Measurements from ENCODE around the gene GPR18.

Gene GPR18

GRCh38 chr13:99220199-99220935 is 37.8 kb downstream of the GPR18 start:
- H2AK5ac ChIP-seq (ENCODE audit: low read length) = no peak overlapping the region
- H3K27ac ChIP-seq (ENCODE audit: low read depth, low read length) = no peak overlapping the region
- H3K9ac ChIP-seq (ENCODE audit: low read length) = no peak overlapping the region
- H3K4me1 ChIP-seq (ENCODE audit: control insufficient read depth, low read depth, low read length) = no peaks in the 10 kb centered on the region
- H3K79me2 ChIP-seq (ENCODE audit: control insufficient read depth, insufficient read depth, low read length) = peaks cover 38% of the 10 kb centered on the region
- no peak overlapping the region for H4K8ac ChIP-seq (ENCODE audit: low read depth, low read length)
- H2BK5ac ChIP-seq (ENCODE audit: low read length) = no peak overlapping the region
- no peak overlapping the region for H3K56ac ChIP-seq (ENCODE audit: low read length)
- DNase-seq = no peak
- no peak overlapping the region for H2BK120ac ChIP-seq (ENCODE audit: low read depth, low read length)
- no peak overlapping the region for H4K5ac ChIP-seq (ENCODE audit: low read length)
- no peak overlapping the region for H3K4me2 ChIP-seq (ENCODE audit: low read length)
- no peak overlapping the region for H3K4me3 ChIP-seq (ENCODE audit: low read length)
- no peaks in the 10 kb centered on the region for H3K27me3 ChIP-seq (ENCODE audit: insufficient read depth, low read length, poor library complexity)
- H3K23ac ChIP-seq (ENCODE audit: low read length) = no peak overlapping the region
- H3K79me1 ChIP-seq (ENCODE audit: low read length) = peaks cover 20% of the 10 kb centered on the region
- no peak overlapping the region for H3K4ac ChIP-seq (ENCODE audit: low read depth, low read length)
- H2BK15ac ChIP-seq (replicated peaks; ENCODE audit: low read depth) = no peak overlapping the region
- no peak overlapping the region for H3K18ac ChIP-seq (ENCODE audit: low read length)
- H3K36me3 ChIP-seq (ENCODE audit: control insufficient read depth, insufficient read depth, low read length) = no peaks in the 10 kb centered on the region
- WGBS (ENCODE audit: extremely low coverage, insufficient coverage, low lambda C conversion rate) = no CpG with 5 or more reads among the region's 6 CpGs

GRCh38 chr13:99218969-99219368 is 39.2 kb downstream of the GPR18 start:
- Histone ChIP-seq H4K5ac (ENCODE audit: low read length) (no peak overlapping the region), H3K56ac (ENCODE audit: low read length) (no peak overlapping the region), H3K27ac (ENCODE audit: low read depth, low read length) (no peak overlapping the region), H2BK15ac (replicated peaks; ENCODE audit: low read depth) (no peak overlapping the region), H3K4me3 (ENCODE audit: low read length) (no peak overlapping the region), H3K27me3 (ENCODE audit: insufficient read depth, low read length, poor library complexity) (no peaks in the 10 kb centered on the region), H3K79me2 (ENCODE audit: control insufficient read depth, insufficient read depth, low read length) (peaks cover 42% of the 10 kb centered on the region), H2AK5ac (ENCODE audit: low read length) (no peak overlapping the region), H3K79me1 (ENCODE audit: low read length) (peaks cover 23% of the 10 kb centered on the region), H3K18ac (ENCODE audit: low read length) (no peak overlapping the region), H3K4me2 (ENCODE audit: low read length) (no peak overlapping the region), H3K4ac (ENCODE audit: low read depth, low read length) (no peak overlapping the region), H3K9ac (ENCODE audit: low read length) (no peak overlapping the region), H3K23ac (ENCODE audit: low read length) (no peak overlapping the region), H2BK120ac (ENCODE audit: low read depth, low read length) (no peak overlapping the region), H3K4me1 (ENCODE audit: control insufficient read depth, low read depth, low read length) (no peaks in the 10 kb centered on the region), H4K8ac (ENCODE audit: low read depth, low read length) (no peak overlapping the region), H3K36me3 (ENCODE audit: control insufficient read depth, insufficient read depth, low read length) (no peaks in the 10 kb centered on the region), H2BK5ac (ENCODE audit: low read length) (no peak overlapping the region)
- WGBS (ENCODE audit: extremely low coverage, insufficient coverage, low lambda C conversion rate) = no CpG with 5 or more reads among the region's 2 CpGs
- DNase-seq = no peak

GRCh38 chr13:99218545-99218944 is 39.6 kb downstream of the GPR18 start:
- no peak overlapping the region for H3K23ac ChIP-seq (ENCODE audit: low read length)
- no peaks in the 10 kb centered on the region for H3K27me3 ChIP-seq (ENCODE audit: insufficient read depth, low read length, poor library complexity)
- H3K4me1 ChIP-seq (ENCODE audit: control insufficient read depth, low read depth, low read length) = no peaks in the 10 kb centered on the region
- H3K36me3 ChIP-seq (ENCODE audit: control insufficient read depth, insufficient read depth, low read length) = no peaks in the 10 kb centered on the region
- no peak overlapping the region for H3K56ac ChIP-seq (ENCODE audit: low read length)
- no peak overlapping the region for H4K5ac ChIP-seq (ENCODE audit: low read length)
- H3K4me2 ChIP-seq (ENCODE audit: low read length) = no peak overlapping the region
- WGBS (ENCODE audit: extremely low coverage, insufficient coverage, low lambda C conversion rate) = no CpG with 5 or more reads among the region's 6 CpGs
- H3K79me1 ChIP-seq (ENCODE audit: low read length) = peaks cover 23% of the 10 kb centered on the region
- H2BK120ac ChIP-seq (ENCODE audit: low read depth, low read length) = no peak overlapping the region
- H3K4ac ChIP-seq (ENCODE audit: low read depth, low read length) = no peak overlapping the region
- H2BK5ac ChIP-seq (ENCODE audit: low read length) = no peak overlapping the region
- no peak overlapping the region for H3K9ac ChIP-seq (ENCODE audit: low read length)
- H3K79me2 ChIP-seq (ENCODE audit: control insufficient read depth, insufficient read depth, low read length) = peaks cover 41% of the 10 kb centered on the region
- no peak overlapping the region for H3K18ac ChIP-seq (ENCODE audit: low read length)
- no peak overlapping the region for H3K27ac ChIP-seq (ENCODE audit: low read depth, low read length)
- no peak overlapping the region for H3K4me3 ChIP-seq (ENCODE audit: low read length)
- H2AK5ac ChIP-seq (ENCODE audit: low read length) = no peak overlapping the region
- no peak overlapping the region for H4K8ac ChIP-seq (ENCODE audit: low read depth, low read length)
- no peak overlapping the region for H2BK15ac ChIP-seq (replicated peaks; ENCODE audit: low read depth)
- no peak for DNase-seq

GRCh38 chr13:99218126-99218525 is 40.1 kb downstream of the GPR18 start:
- peaks cover 23% of the 10 kb centered on the region for H3K79me1 ChIP-seq (ENCODE audit: low read length)

GRCh38 chr13:99217461-99218110 is 40.6 kb downstream of the GPR18 start:
- Histone ChIP-seq H2BK5ac (ENCODE audit: low read length) (no peak overlapping the region), H3K27ac (ENCODE audit: low read depth, low read length) (no peak overlapping the region), H4K8ac (ENCODE audit: low read depth, low read length) (no peak overlapping the region), H3K56ac (ENCODE audit: low read length) (no peak overlapping the region), H2BK15ac (replicated peaks; ENCODE audit: low read depth) (no peak overlapping the region), H2AK5ac (ENCODE audit: low read length) (no peak overlapping the region), H3K79me2 (ENCODE audit: control insufficient read depth, insufficient read depth, low read length) (peaks cover 43% of the 10 kb centered on the region), H3K9ac (ENCODE audit: low read length) (no peak overlapping the region), H3K36me3 (ENCODE audit: control insufficient read depth, insufficient read depth, low read length) (no peaks in the 10 kb centered on the region), H3K4me2 (ENCODE audit: low read length) (no peak overlapping the region), H2BK120ac (ENCODE audit: low read depth, low read length) (no peak overlapping the region), H3K4me1 (ENCODE audit: control insufficient read depth, low read depth, low read length) (no peaks in the 10 kb centered on the region), H3K4ac (ENCODE audit: low read depth, low read length) (no peak overlapping the region), H4K5ac (ENCODE audit: low read length) (no peak overlapping the region), H3K23ac (ENCODE audit: low read length) (no peak overlapping the region), H3K79me1 (ENCODE audit: low read length) (peaks cover 23% of the 10 kb centered on the region), H3K27me3 (ENCODE audit: insufficient read depth, low read length, poor library complexity) (no peaks in the 10 kb centered on the region), H3K4me3 (ENCODE audit: low read length) (no peak overlapping the region), H3K18ac (ENCODE audit: low read length) (no peak overlapping the region)
- no CpG with 5 or more reads among the region's 20 CpGs for WGBS (ENCODE audit: extremely low coverage, insufficient coverage, low lambda C conversion rate)
- DNase-seq = no peak

More at GRCh38 chr13:99218126-99218525, 40.1 kb downstream of the GPR18 start:
- Histone ChIP-seq H3K23ac (ENCODE audit: low read length) (no peak overlapping the region), H3K56ac (ENCODE audit: low read length) (no peak overlapping the region), H3K27ac (ENCODE audit: low read depth, low read length) (no peak overlapping the region), H2BK15ac (replicated peaks; ENCODE audit: low read depth) (no peak overlapping the region), H3K4me3 (ENCODE audit: low read length) (no peak overlapping the region), H3K4ac (ENCODE audit: low read depth, low read length) (no peak overlapping the region), H4K8ac (ENCODE audit: low read depth, low read length) (no peak overlapping the region), H3K4me2 (ENCODE audit: low read length) (no peak overlapping the region), H3K9ac (ENCODE audit: low read length) (no peak overlapping the region), H3K79me2 (ENCODE audit: control insufficient read depth, insufficient read depth, low read length) (peaks cover 43% of the 10 kb centered on the region), H2BK5ac (ENCODE audit: low read length) (no peak overlapping the region), H3K36me3 (ENCODE audit: control insufficient read depth, insufficient read depth, low read length) (no peaks in the 10 kb centered on the region), H2BK120ac (ENCODE audit: low read depth, low read length) (no peak overlapping the region), H4K5ac (ENCODE audit: low read length) (no peak overlapping the region), H3K27me3 (ENCODE audit: insufficient read depth, low read length, poor library complexity) (no peaks in the 10 kb centered on the region), H3K18ac (ENCODE audit: low read length) (no peak overlapping the region), H2AK5ac (ENCODE audit: low read length) (no peak overlapping the region), H3K4me1 (ENCODE audit: control insufficient read depth, low read depth, low read length) (no peaks in the 10 kb centered on the region)
- DNase-seq = no peak
